H9 (cell line): ENCODE data around the gene OCRL. TPM values are rescaled to one million over a fixed set of nuclear protein-coding genes. Genes with fewer than 3 reads are reported as not detected.

Experiments
- DNase-seq: peaks from one replicate; pipeline ENCODE4 v3.0.0-alpha.2; 2017
- H2AFZ ChIP-seq: one replicate; pipeline ENCODE4 v1.6.1; 2013; ENCODE audit warnings: mild to moderate bottlenecking, low read length, control low read depth, moderate library complexity
- H2AK5ac ChIP-seq: 2 replicates; pipeline ENCODE4 v1.6.1; 2013; ENCODE audit warnings: low read length, control low read depth, mixed read lengths; ENCODE audit not compliant: insufficient read length
- H2BK120ac ChIP-seq: one replicate; pipeline ENCODE4 v1.6.1; 2013; ENCODE audit warnings: low read depth, mild to moderate bottlenecking, low read length, control low read depth, inconsistent platforms; ENCODE audit not compliant: poor library complexity, severe bottlenecking
- H2BK12ac ChIP-seq: 2 replicates; pipeline ENCODE4 v1.6.1; 2013; ENCODE audit warnings: low read length, control low read depth, mixed read lengths, low read depth; ENCODE audit not compliant: insufficient read length
- H2BK15ac ChIP-seq: 2 replicates; pipeline ENCODE4 v1.6.1; 2013; ENCODE audit warnings: low read depth, low read length, control low read depth
- H2BK20ac ChIP-seq: one replicate; pipeline ENCODE4 v1.6.1; 2013; ENCODE audit warnings: low read depth, mild to moderate bottlenecking, low read length, control low read depth, inconsistent platforms; ENCODE audit not compliant: poor library complexity, severe bottlenecking
- H2BK5ac ChIP-seq: 2 replicates; pipeline ENCODE4 v1.6.1; 2013; ENCODE audit warnings: low read length, control low read depth, mixed read lengths; ENCODE audit not compliant: insufficient read length
- H3K14ac ChIP-seq: 2 replicates; pipeline ENCODE4 v1.6.1; 2013; ENCODE audit warnings: low read length, control low read depth; ENCODE audit not compliant: insufficient read depth
- H3K18ac ChIP-seq: 2 replicates; pipeline ENCODE4 v1.6.1; 2013; ENCODE audit warnings: low read depth, mild to moderate bottlenecking, mixed read lengths, low read length, control low read depth; ENCODE audit not compliant: insufficient read length
- H3K23ac ChIP-seq: 2 replicates; pipeline ENCODE4 v1.6.1; 2013; ENCODE audit warnings: low read length, control low read depth, mixed read lengths, low read depth; ENCODE audit not compliant: insufficient read length
- H3K23me2 ChIP-seq: 2 replicates; pipeline ENCODE4 v1.6.1; 2013; ENCODE audit warnings: low read depth, mild to moderate bottlenecking, mixed read lengths, low read length, control low read depth; ENCODE audit not compliant: insufficient read length, poor library complexity, severe bottlenecking
- H3K27ac ChIP-seq: 2 replicates; pipeline ENCODE4 v1.5.1; 2013; ENCODE audit warnings: low read length, control low read depth, mixed read lengths, low read depth; ENCODE audit not compliant: insufficient read length
- H3K27me3 ChIP-seq: 2 replicates; pipeline ENCODE4 v1.6.1; 2013; ENCODE audit warnings: low read length, control low read depth, inconsistent platforms; ENCODE audit not compliant: insufficient read depth
- H3K4ac ChIP-seq: 2 replicates; pipeline ENCODE4 v1.6.1; 2013; ENCODE audit warnings: low read depth, mild to moderate bottlenecking, control low read depth, inconsistent platforms, low read length, moderate library complexity
- H3K4me1 ChIP-seq: 2 replicates; pipeline ENCODE4 v1.6.1; 2013; ENCODE audit warnings: low read length, control low read depth, inconsistent platforms; ENCODE audit not compliant: insufficient read depth
- H3K4me2 ChIP-seq: 2 replicates; pipeline ENCODE4 v1.6.1; 2013; ENCODE audit warnings: low read length, control low read depth, mixed read lengths; ENCODE audit not compliant: insufficient read length, insufficient read depth
- H3K56ac ChIP-seq: 2 replicates; pipeline ENCODE4 v1.6.1; 2013; ENCODE audit warnings: low read depth, mild to moderate bottlenecking, mixed read lengths, low read length, control low read depth; ENCODE audit not compliant: insufficient read length
- H3K79me1 ChIP-seq: 2 replicates; pipeline ENCODE4 v1.6.1; 2013; ENCODE audit warnings: low read depth, mild to moderate bottlenecking, moderate library complexity, low read length, control low read depth, inconsistent platforms; ENCODE audit not compliant: insufficient read depth, poor library complexity, severe bottlenecking
- H3K79me2 ChIP-seq: 2 replicates; pipeline ENCODE4 v1.6.1; 2013; ENCODE audit warnings: low read length, control low read depth, inconsistent platforms; ENCODE audit not compliant: insufficient read depth
- H3K9ac ChIP-seq: 2 replicates; pipeline ENCODE4 v1.6.1; 2013; ENCODE audit warnings: low read length, control low read depth, mixed read lengths; ENCODE audit not compliant: insufficient read length; ENCODE audit errors: extremely low read depth
- H3K9me3 ChIP-seq: one replicate; pipeline ENCODE4 v1.6.1; 2013; ENCODE audit warnings: low read depth, low read length, inconsistent platforms; ENCODE audit not compliant: control insufficient read depth
- H3T11ph ChIP-seq: one replicate; pipeline ENCODE4 v1.6.1; 2013; ENCODE audit warnings: mild to moderate bottlenecking, low read length, control low read depth, inconsistent platforms
- H4K20me1 ChIP-seq: one replicate; pipeline ENCODE4 v1.6.1; 2013; ENCODE audit not compliant: control insufficient read depth, insufficient read length, insufficient read depth
- H4K5ac ChIP-seq: 2 replicates; pipeline ENCODE4 v1.6.1; 2013; ENCODE audit warnings: low read depth, mild to moderate bottlenecking, mixed read lengths, low read length, control low read depth; ENCODE audit not compliant: insufficient read length
- H4K8ac ChIP-seq: replicated peaks from 2 replicates; pipeline ENCODE4 v1.6.1; 2013; ENCODE audit warnings: low read length, control low read depth, mixed read lengths, low read depth; ENCODE audit not compliant: insufficient read length
- H4K91ac ChIP-seq: 2 replicates; pipeline ENCODE4 v1.6.1; 2013; ENCODE audit warnings: low read depth, mild to moderate bottlenecking, moderate library complexity, mixed read lengths, low read length, control low read depth; ENCODE audit not compliant: insufficient read length
- H3K27ac Mint-ChIP-seq, 3 experiments: 2 replicates in 2 of 3; 3 replicates in 1 of 3; pipeline ENCODE4 v1.8.0; 2020 to 2021; ENCODE audit warnings: mixed read lengths in 3 of 3, mild to moderate bottlenecking in 1 of 3, moderate library complexity in 1 of 3
- H3K27me3 Mint-ChIP-seq: 2 replicates; pipeline ENCODE4 v1.8.0; 2021; ENCODE audit warnings: low read depth, mild to moderate bottlenecking, moderate library complexity, mixed read lengths
- H3K36me3 Mint-ChIP-seq, 3 experiments: 2 replicates in 2 of 3; 3 replicates in 1 of 3; pipeline ENCODE4 v1.8.0; 2020 to 2021; ENCODE audit warnings: low read depth in 3 of 3, mixed read lengths in 3 of 3; ENCODE audit not compliant: insufficient read depth in 1 of 3
- H3K4me1 Mint-ChIP-seq, 2 experiments: 2 replicates each; pipeline ENCODE4 v1.8.0; 2020; ENCODE audit warnings: mixed read lengths in 2 of 2
- H3K4me3 Mint-ChIP-seq, 2 experiments: 2 replicates in 1 of 2; 3 replicates in 1 of 2; pipeline ENCODE4 v1.8.0; 2020 to 2021; ENCODE audit warnings: mild to moderate bottlenecking in 2 of 2, mixed read lengths in 2 of 2, moderate library complexity in 1 of 2
- H3K9me3 Mint-ChIP-seq, 2 experiments: 2 replicates in 1 of 2; 3 replicates in 1 of 2; pipeline ENCODE4 v1.8.0; 2020; ENCODE audit warnings: mild to moderate bottlenecking in 2 of 2, mixed read lengths in 2 of 2, moderate library complexity in 1 of 2
- CTCF ChIP-seq: fragments of 200-600 bp; sonication (generic); conservative IDR thresholded peaks from 3 replicates; pipeline ENCODE4 v1.8.0; 2021; ENCODE audit warnings: antibody characterized with exemption, mild to moderate bottlenecking
- WGBS: extraction: QIAGEN DNeasy Blood & Tissue Kit; methylation state at CpG from one replicate; pipeline ENCODE4 v1.1.7; 2013; ENCODE audit warnings: missing lambda C conversion rate, low lambda C conversion rate, mixed read lengths; ENCODE audit not compliant: insufficient read length; ENCODE audit errors: extremely low coverage; 5-methylcytosine and 5-hydroxymethylcytosine counted together
- total RNA-seq: library from RNA; stranded (reverse); gene quantifications from 2 replicates; pipeline ENCODE4 v1.2.1, GENCODE V29; 2021

Gene OCRL
- total RNA-seq, 1 experiment from 2014 or later = 31.4 TPM

- Mint-ChIP-seq H3K9me3 (no peaks in the 10 kb centered on the region), H3K36me3 (peaks cover 30 to 83% (median 75%) of the 10 kb centered on the region in 3 experiments; a peak in 6 of 7 replicates), H3K27me3 (no peaks in the 10 kb centered on the region), H3K4me3 (no peak overlapping the region), H3K27ac (no peak overlapping the region), H3K4me1 (no peaks in the 10 kb centered on the region)
- TF ChIP-seq CTCF = no peak
- no peaks in the 10 kb centered on the region for H3K27me3 ChIP-seq
- WGBS = no CpG with 5 or more reads among the region's 5 CpGs
- H2BK12ac ChIP-seq = no peak overlapping the region
- no peak overlapping the region for H3K4ac ChIP-seq
- no peak overlapping the region for H4K91ac ChIP-seq
- no peak for DNase-seq
- H2BK15ac ChIP-seq = no peak overlapping the region
- H3K14ac ChIP-seq = no peak overlapping the region
- H3K9ac ChIP-seq = no peak overlapping the region
- no peak overlapping the region for H3K23ac ChIP-seq
- H3K27ac ChIP-seq = no peak overlapping the region
- H3K4me2 ChIP-seq = no peak overlapping the region
- H3K56ac ChIP-seq = no peak overlapping the region
- no peaks in the 10 kb centered on the region for H3K79me2 ChIP-seq
- no peaks in the 10 kb centered on the region for H3K79me1 ChIP-seq
- no peak overlapping the region for H3T11ph ChIP-seq
- no peaks in the 10 kb centered on the region for H4K20me1 ChIP-seq
- no peak overlapping the region for H3K18ac ChIP-seq
- H3K4me1 ChIP-seq = no peaks in the 10 kb centered on the region
- no peak overlapping the region for H4K8ac ChIP-seq
- H2BK20ac ChIP-seq = no peak overlapping the region
- H2BK120ac ChIP-seq = no peak overlapping the region
- no peak overlapping the region for H2AK5ac ChIP-seq
- H3K23me2 ChIP-seq = no peaks in the 10 kb centered on the region
- no peak overlapping the region for H2AFZ ChIP-seq
- no peak overlapping the region for H4K5ac ChIP-seq
- no peaks in the 10 kb centered on the region for H3K9me3 ChIP-seq
- H2BK5ac ChIP-seq = no peak overlapping the region
These were observed 44.2 kb upstream of the OCRL start for GRCh38 chrX:129495900-129496299.
